Gastrocnemius medialis (tissue), 4 donors: ENCODE results near the gene TEX51. TPM values are rescaled to one million over a fixed set of nuclear protein-coding genes. Genes with fewer than 3 reads are reported as not detected.

Experiments
- ATAC-seq, 2 donors: fragments of 150-250 bp; one replicate each; pipeline ENCODE4 v1.9.1; 2016
- DNase-seq, 2 donors: peaks; one replicate each; pipeline ENCODE4 v3.0.0-alpha.2; 2019
- H3K27ac ChIP-seq, 4 donors: fragments of 200-600 bp; sonication (generic); 1 replicate in 1 of 4; 2 replicates in 3 of 4; pipeline ENCODE4 v1.5.1; 2016 to 2018; ENCODE audit warnings: mild to moderate bottlenecking in 2 of 4, moderate library complexity in 1 of 4
- H3K27me3 ChIP-seq, 3 donors: fragments of 200-600 bp; sonication (generic) in 2 of 3; 1 replicate in 1 of 3; 2 replicates in 2 of 3; pipeline versions ENCODE4 v1.5.1 to v1.6.0; 2016 to 2019; ENCODE audit warnings: mild to moderate bottlenecking in 1 of 3, moderate library complexity in 1 of 3
- H3K36me3 ChIP-seq, 2 donors: fragments of 200-600 bp; sonication (generic) in 1 of 2; one replicate each; pipeline ENCODE4 v1.5.1; 2017 to 2018
- H3K4me1 ChIP-seq, 2 donors: fragments of 200-600 bp; sonication (generic) in 1 of 2; one replicate each; pipeline ENCODE4 v1.5.1; 2016 to 2017; ENCODE audit warnings: mild to moderate bottlenecking in 2 of 2
- H3K4me3 ChIP-seq, 4 donors: fragments of 200-600 bp; sonication (generic) in 3 of 4; 1 replicate in 1 of 4; 2 replicates in 3 of 4; pipeline ENCODE4 v1.5.1; 2016 to 2019; ENCODE audit warnings: mild to moderate bottlenecking in 2 of 4
- H3K9me3 ChIP-seq, 3 donors: fragments of 200-600 bp; sonication (generic) in 2 of 3; 1 replicate in 1 of 3; 2 replicates in 2 of 3; pipeline ENCODE4 v1.5.1; 2016 to 2019
- CTCF ChIP-seq, 5 experiments: fragments of 450-650 bp in 3 of 5; fragments of 200-600 bp in 2 of 5; sonication (generic) in 2 of 5; IDR thresholded peaks in 4 of 5; conservative IDR thresholded peaks in 1 of 5; 1 replicate in 4 of 5; 2 replicates in 1 of 5; pipeline ENCODE4 v1.5.1; 2016 to 2019; ENCODE audit warnings: antibody characterized with exemption in 5 of 5, mild to moderate bottlenecking in 3 of 5, moderate library complexity in 3 of 5
- POLR2A ChIP-seq, 2 donors: fragments of 450-650 bp; IDR thresholded peaks; one replicate each; pipeline ENCODE4 v1.6.1; 2017; ENCODE audit warnings: antibody characterized with exemption in 2 of 2, mild to moderate bottlenecking in 2 of 2, moderate library complexity in 2 of 2
- in situ Hi-C, 4 donors: fragments of 200-750 bp; cut with MboI; loops; one replicate each; pipeline versions ENCODE4 v1.15.0 to v1.8.0; 2017; ENCODE audit warnings: low sequenced_read_pairs in 4 of 4
- intact Hi-C: fragments of 100-400 bp; cut with DNase I; formaldehyde crosslinking; loops from one replicate; pipeline ENCODE4 v1.15.1; 2023; ENCODE audit warnings: low total_unique reads
- total RNA-seq, 4 donors: library from RNA; depleted of rRNA; stranded (reverse); fragments of >200 nt; gene quantifications; one replicate each; pipeline versions ENCODE4 v1.1.0 to v1.2.3, GENCODE V29; 2016

TEX51 gene
- total RNA-seq, 4 donors from 2014 or later: not detected

- Histone ChIP-seq H3K4me3 (no peak overlapping the region), H3K9me3 (no peaks in the 10 kb centered on the region), H3K36me3 (no peaks in the 10 kb centered on the region), H3K27me3 (peaks cover 0 to 9% (median 0%) of the 10 kb centered on the region in 3 donors), H3K4me1 (peaks cover 0 to 8% of the 10 kb centered on the region in 2 donors), H3K27ac (no peak overlapping the region)
- ATAC-seq (no peak), DNase-seq (no peak)
- in situ Hi-C loops (no loop called here), intact Hi-C loops (no loop called here)
- TF ChIP-seq POLR2A (IDR thresholded peaks at IDR 0.05) (no peak), CTCF (IDR thresholded peaks at IDR 0.05 in 4 of 5, conservative IDR thresholded peaks at IDR 0.05 in 1 of 5) (no peak)
Measured at GRCh38 chr2:126882736-126883665, 15.7 kb upstream of the TEX51 start.

GRCh38 chr2:126883666-126884040, 15.0 kb upstream of the TEX51 start:
- peaks cover 0 to 9% (median 0%) of the 10 kb centered on the region in 3 donors for H3K27me3 ChIP-seq
- in situ Hi-C loops (no loop called here), intact Hi-C loops (no loop called here)

GRCh38 chr2:126884861-126885750, 13.6 kb upstream of the TEX51 start:
- Histone ChIP-seq H3K27ac (no peak overlapping the region), H3K36me3 (no peaks in the 10 kb centered on the region), H3K9me3 (no peaks in the 10 kb centered on the region), H3K27me3 (peaks cover 0 to 9% (median 0%) of the 10 kb centered on the region in 3 donors), H3K4me1 (peaks cover 0 to 8% of the 10 kb centered on the region in 2 donors), H3K4me3 (no peak overlapping the region)
- in situ Hi-C loops: no loop called here
- DNase-seq (no peak), ATAC-seq (no peak)
- TF ChIP-seq POLR2A (IDR thresholded peaks at IDR 0.05) (no peak), CTCF (IDR thresholded peaks at IDR 0.05 in 4 of 5, conservative IDR thresholded peaks at IDR 0.05 in 1 of 5) (no peak)
- intact Hi-C loops: no loop called here

More at GRCh38 chr2:126883666-126884040, 15.0 kb upstream of the TEX51 start:
- TF ChIP-seq CTCF (IDR thresholded peaks at IDR 0.05 in 4 of 5, conservative IDR thresholded peaks at IDR 0.05 in 1 of 5) (no peak), POLR2A (IDR thresholded peaks at IDR 0.05) (no peak)
- Histone ChIP-seq H3K27ac (no peak overlapping the region), H3K4me3 (no peak overlapping the region), H3K36me3 (no peaks in the 10 kb centered on the region), H3K9me3 (no peaks in the 10 kb centered on the region), H3K4me1 (peaks cover 0 to 8% of the 10 kb centered on the region in 2 donors)
- ATAC-seq (no peak), DNase-seq (no peak)

GRCh38 chr2:126885751-126886210, 12.9 kb upstream of the TEX51 start:
- H3K9me3 ChIP-seq: no peaks in the 10 kb centered on the region
- TF ChIP-seq CTCF (IDR thresholded peaks at IDR 0.05 in 4 of 5, conservative IDR thresholded peaks at IDR 0.05 in 1 of 5) (no peak), POLR2A (IDR thresholded peaks at IDR 0.05) (no peak)
- peaks cover 0 to 9% (median 0%) of the 10 kb centered on the region in 3 donors for H3K27me3 ChIP-seq
- peak overlapping the region; percentile 33 to 49 (median 42) for H3K4me3 ChIP-seq
- intact Hi-C loops: no loop called here
- H3K36me3 ChIP-seq: no peaks in the 10 kb centered on the region
- no peak for ATAC-seq
- H3K4me1 ChIP-seq: peaks cover 0 to 8% of the 10 kb centered on the region in 2 donors
- no peak for DNase-seq
- in situ Hi-C loops: no loop called here
- no peak overlapping the region for H3K27ac ChIP-seq
